AG04450 (cell line): ENCODE measurements around the gene RXFP4. TPM values are rescaled to one million over a fixed set of nuclear protein-coding genes. Genes with fewer than 3 reads are reported as not detected.
"Not testable (repeated sequence)": the region's sequence is repeated elsewhere in the genome, so short reads cannot be mapped to it uniquely, and the experiment has no call there.

Source experiments
- CTCF ChIA-PET: fragments of 300-600, 350-600 bp; formaldehyde crosslinking; extraction: SDS; loops from one replicate; lab custom pipeline; 2022; ENCODE audit warnings: antibody characterized with exemption, inconsistent platforms; lab: Charles Lee
- POLR2A ChIA-PET: fragments of 350-600 bp; formaldehyde crosslinking; extraction: SDS; loops from one replicate; lab custom pipeline; 2021; ENCODE audit warnings: antibody characterized with exemption, inconsistent platforms; lab: Yijun Ruan, JAX
- DNase-seq: peaks from one replicate; pipeline ENCODE4 v3.0.0-alpha.2; 2011; ENCODE audit warnings: low read depth, low spot score
- H3K27ac ChIP-seq: one replicate; pipeline ENCODE4 v1.5.1; 2012; ENCODE audit warnings: low read depth, low read length, control low read depth
- H3K27me3 ChIP-seq: one replicate; pipeline ENCODE4 v1.6.0; 2012; ENCODE audit warnings: low read length; ENCODE audit not compliant: control insufficient read depth, insufficient read depth
- H3K4me3 ChIP-seq: 2 replicates; pipeline ENCODE4 v1.5.1; 2011; ENCODE audit warnings: mild to moderate bottlenecking, low read depth, low read length, control low read depth
- H3K9me3 ChIP-seq: 2 replicates; pipeline ENCODE4 v1.5.1; 2012; ENCODE audit warnings: low read length; ENCODE audit not compliant: control insufficient read depth, insufficient read depth
- CTCF ChIP-seq: IDR thresholded peaks from 2 replicates; pipeline ENCODE4 v1.5.1; 2011; ENCODE audit warnings: low read depth, low read length, control low read depth, inconsistent platforms
- polyA minus RNA-seq: library from RNA; depleted of rRNA, polyadenylated mRNA; stranded (reverse); fragments of >200 nt; gene quantifications from 2 replicates; pipeline ENCODE4 v1.2.3, GENCODE V29; 2011; rRNA and poly(A)+ RNA removed
- polyA plus RNA-seq: library from polyadenylated mRNA; depleted of rRNA; stranded (reverse); fragments of >200 nt; gene quantifications from 2 replicates; pipeline ENCODE4 v1.2.3, GENCODE V29; 2011; rRNA removed

Gene RXFP4
- polyA plus RNA-seq (not detected in 2 replicates), polyA minus RNA-seq (not detected in 2 replicates)

- Histone ChIP-seq H3K27ac (peak within 1 kb of the TSS; percentile 61), H3K27me3 (no peaks in the 10 kb centered on the region), H3K4me3 (no peak within 1 kb of the TSS), H3K9me3 (no peaks in the 10 kb centered on the region)
- ChIA-PET CTCF (interaction anchor here (1.3 to 1.8 kb wide), 2 partner anchors 42 to 49 kb away, joined by 3 to 6 read pairs; no protein-coding TSS in a partner anchor), POLR2A (interaction anchor here (1.2 to 1.6 kb wide), 2 partner anchors 48 to 79 kb away, joined by 3 to 4 read pairs; partner anchors contain the start of gene SSR2)
- no peak for TF ChIP-seq CTCF
- DNase-seq = no peak
Observed at GRCh38 chr1:155940993-155941844, at the start of gene RXFP4. TSS of gene RXFP4 (plus strand) at chr1:155941638. CDS start at chr1:155941710, 72 bp downstream.

- peak overlapping the region; percentile 85 for H3K27ac ChIP-seq
- H3K9me3 ChIP-seq = no peaks in the 10 kb centered on the region
- no peak for TF ChIP-seq CTCF
- no peak overlapping the region for H3K4me3 ChIP-seq
- ChIA-PET CTCF (interaction anchor here (0.5 kb wide), 1 partner anchor 27 kb away, joined by 3 read pairs; no protein-coding TSS in a partner anchor), POLR2A (interaction anchor here (2.0 to 2.4 kb wide), 2 partner anchors 8 to 33 kb away, joined by 5 to 13 read pairs; partner anchors contain the start of gene SYT11)
- DNase-seq = peak; percentile 59
- H3K27me3 ChIP-seq = no peaks in the 10 kb centered on the region
Observed at GRCh38 chr1:155892796-155893195, 48.6 kb upstream of the RXFP4 start.

- TF ChIP-seq CTCF = no peak
- Histone ChIP-seq H3K4me3 (no peak overlapping the region), H3K27me3 (no peaks in the 10 kb centered on the region), H3K27ac (peak overlapping the region; percentile 85), H3K9me3 (no peaks in the 10 kb centered on the region)
- CTCF ChIA-PET = no interaction called here
- POLR2A ChIA-PET = interaction anchor here (0.6 to 2.4 kb wide), 6 partner anchors 8 to 607 kb away, joined by 3 to 13 read pairs (median 4); partner anchors contain the start of genes MEF2D and SYT11
- DNase-seq = peak; percentile 49
Observed at GRCh38 chr1:155893389-155894142, 47.9 kb upstream of the RXFP4 start.

- not testable (repeated sequence) for DNase-seq, H3K27me3 ChIP-seq, H3K27ac ChIP-seq, H3K9me3 ChIP-seq, H3K4me3 ChIP-seq
- ChIA-PET POLR2A (interaction anchor here (0.7 kb wide), 1 partner anchor 12 kb away, joined by 3 read pairs; no protein-coding TSS in a partner anchor), CTCF (interaction anchor here (0.6 to 0.7 kb wide), 2 partner anchors 94 to 195 kb away, joined by 3 to 4 read pairs; no protein-coding TSS in a partner anchor)
Observed at GRCh38 chr1:155895617-155896016, 45.8 kb upstream of the RXFP4 start.

- POLR2A ChIA-PET = interaction anchor here (0.7 kb wide), 1 partner anchor 11 kb away, joined by 3 read pairs; no protein-coding TSS in a partner anchor
- CTCF ChIA-PET, H3K27ac ChIP-seq, H3K27me3 ChIP-seq, H3K4me3 ChIP-seq, H3K9me3 ChIP-seq, DNase-seq: not testable (repeated sequence)
Observed at GRCh38 chr1:155896476-155896875, 45.0 kb upstream of the RXFP4 start.
